CD4-positive, alpha-beta T cell treated with Interleukin-17A for 4 hours (primary cell): Measurements from ENCODE around the gene CDY2A.
"Not testable (repeated sequence)": the region's sequence is repeated elsewhere in the genome, so short reads cannot be mapped to it uniquely, and the experiment has no call there.

ENCODE experiments used
- DNase-seq: peaks from one replicate; pipeline ENCODE4 v3.0.0-alpha.2; 2020; ENCODE audit warnings: mixed read lengths

CDY2A gene, protein sequence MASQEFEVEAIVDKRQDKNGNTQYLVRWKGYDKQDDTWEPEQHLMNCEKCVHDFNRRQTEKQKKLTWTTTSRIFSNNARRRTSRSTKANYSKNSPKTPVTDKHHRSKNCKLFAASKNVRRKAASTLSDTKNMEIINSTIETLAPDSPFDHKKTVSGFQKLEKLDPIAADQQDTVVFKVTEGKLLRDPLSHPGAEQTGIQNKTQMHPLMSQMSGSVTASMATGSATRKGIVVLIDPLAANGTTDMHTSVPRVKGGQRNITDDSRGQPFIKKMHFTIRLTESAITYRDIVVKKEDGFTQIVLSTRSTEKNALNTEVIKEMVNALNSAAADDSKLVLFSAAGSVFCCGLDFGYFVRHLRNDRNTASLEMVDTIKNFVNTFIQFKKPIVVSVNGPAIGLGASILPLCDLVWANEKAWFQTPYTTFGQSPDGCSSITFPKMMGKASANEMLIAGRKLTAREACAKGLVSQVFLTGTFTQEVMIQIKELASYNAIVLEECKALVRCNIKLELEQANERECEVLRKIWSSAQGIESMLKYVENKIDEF

DNA sequence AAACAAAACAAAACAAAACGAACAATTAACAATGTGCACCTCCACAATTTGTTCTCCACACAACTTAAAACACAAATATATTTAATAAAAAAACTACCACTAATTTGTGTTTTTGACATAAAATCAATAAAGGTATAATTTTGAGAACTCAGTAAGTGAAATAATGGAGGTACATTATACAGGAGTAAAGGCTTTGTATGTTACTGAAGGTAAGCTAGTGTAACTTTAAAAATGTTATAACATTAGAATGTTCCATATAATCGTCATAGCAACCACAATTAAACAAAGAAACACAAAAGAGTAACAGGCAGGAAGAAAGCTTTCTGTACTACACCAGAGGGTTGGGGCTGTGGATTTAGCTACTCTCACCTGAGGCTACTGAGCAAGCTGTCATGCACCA is at the start of gene CDY2A:
Gene CDY2A (plus strand): TSS at position 301 of the 400 bp plus-strand sequence. CDS start 328 bp downstream, outside the sequence.
- DNase-seq = not testable (repeated sequence)

DNA sequence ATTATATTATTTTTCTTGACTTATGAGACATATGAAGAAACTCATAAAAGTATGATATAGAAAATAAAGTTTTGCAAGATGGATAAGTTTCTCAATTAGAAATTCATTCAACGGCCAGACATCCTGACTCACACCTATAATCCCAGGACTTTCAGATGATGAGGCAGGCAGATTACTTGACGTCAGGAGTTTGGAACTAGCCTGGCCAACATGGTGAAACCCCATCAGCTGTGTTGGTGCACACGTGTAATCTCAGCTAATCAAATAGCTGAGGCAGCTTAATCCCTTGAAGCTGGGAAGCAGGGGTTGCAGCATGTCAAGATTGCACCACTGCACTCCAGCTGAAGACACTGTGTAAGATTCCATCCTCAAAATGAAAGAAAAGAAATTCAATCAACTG is 28.0 kb upstream of the CDY2A start:
- not testable (repeated sequence) for DNase-seq

DNA sequence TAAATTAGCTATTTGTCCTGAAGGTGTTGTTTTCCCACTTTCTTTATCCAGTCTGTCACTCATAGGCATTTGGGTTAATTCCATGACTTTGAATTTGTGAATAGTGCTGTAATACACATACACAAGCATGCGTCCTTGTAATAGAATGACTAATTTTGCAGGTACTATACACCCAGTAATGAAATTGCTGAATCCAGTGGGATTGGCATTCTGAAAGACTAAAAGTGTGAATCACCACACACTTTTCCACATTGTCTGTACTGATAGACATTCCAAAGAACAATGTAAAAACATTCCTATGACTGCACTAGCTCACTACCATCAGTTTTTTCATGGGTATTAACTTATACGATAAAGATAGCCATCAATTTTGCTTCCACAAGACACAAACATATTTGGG is 27.3 kb upstream of the CDY2A start:
- not testable (repeated sequence) for DNase-seq

DNA sequence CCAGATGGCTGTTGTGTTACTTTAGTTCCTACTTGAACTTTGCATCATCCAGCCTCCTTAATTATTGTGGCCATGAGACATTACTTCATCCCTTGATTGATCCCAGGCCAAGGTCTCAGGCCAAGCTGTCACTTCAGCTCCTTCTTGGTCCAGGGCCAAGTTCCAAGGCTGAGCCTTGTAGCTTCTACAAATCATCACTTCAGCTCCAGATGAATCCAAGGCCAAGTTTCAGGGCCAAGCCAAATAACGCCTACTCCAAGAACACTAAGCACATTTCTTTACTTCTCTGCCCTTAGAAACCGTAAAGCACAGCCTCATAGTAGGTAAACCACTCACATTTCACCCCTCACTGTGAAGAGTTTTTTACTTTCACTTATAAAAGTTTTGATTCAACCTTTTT is 1.7 kb upstream of the CDY2A start:
- not testable (repeated sequence) for DNase-seq

DNA sequence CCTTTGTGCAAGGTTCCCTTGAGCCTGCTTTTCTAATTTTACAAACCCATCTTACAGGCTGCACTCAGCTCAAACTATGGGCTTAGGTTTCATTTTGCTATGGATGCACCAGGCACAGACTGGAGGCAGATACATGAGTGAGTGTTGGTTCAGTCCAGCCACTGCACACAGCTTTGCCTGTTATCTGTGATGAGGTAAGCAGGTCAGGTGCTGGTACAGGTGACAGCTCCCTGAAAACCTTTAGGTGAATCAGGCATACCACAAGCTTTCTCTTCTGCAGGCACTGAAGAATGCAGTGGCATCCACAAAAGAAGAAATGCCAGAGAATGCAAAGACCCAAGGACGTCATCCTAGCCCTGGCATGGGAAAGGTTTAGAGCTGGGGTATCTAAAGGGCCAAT is 3.3 kb downstream of the CDY2A start:
- not testable (repeated sequence) for DNase-seq

DNA sequence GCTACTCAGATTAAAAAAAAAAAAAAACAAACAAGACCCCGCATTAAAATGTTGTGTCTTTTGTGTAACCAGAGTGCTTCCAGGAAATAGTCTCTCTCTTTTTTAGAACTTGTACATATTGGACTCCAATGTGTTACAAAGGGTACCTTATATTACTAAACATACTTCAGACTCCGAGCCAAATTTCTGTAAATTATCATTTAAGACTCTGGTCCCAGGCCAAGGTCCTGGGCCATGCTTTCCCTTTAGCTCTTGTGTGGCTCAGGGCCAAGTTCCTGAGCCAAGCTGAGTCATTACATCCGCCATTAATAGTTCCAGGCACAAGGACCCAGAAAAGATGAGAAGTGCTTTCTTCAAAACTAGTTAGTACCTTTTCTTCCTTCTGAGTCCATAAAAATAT is 4.6 kb downstream of the CDY2A start:
- not testable (repeated sequence) for DNase-seq

DNA sequence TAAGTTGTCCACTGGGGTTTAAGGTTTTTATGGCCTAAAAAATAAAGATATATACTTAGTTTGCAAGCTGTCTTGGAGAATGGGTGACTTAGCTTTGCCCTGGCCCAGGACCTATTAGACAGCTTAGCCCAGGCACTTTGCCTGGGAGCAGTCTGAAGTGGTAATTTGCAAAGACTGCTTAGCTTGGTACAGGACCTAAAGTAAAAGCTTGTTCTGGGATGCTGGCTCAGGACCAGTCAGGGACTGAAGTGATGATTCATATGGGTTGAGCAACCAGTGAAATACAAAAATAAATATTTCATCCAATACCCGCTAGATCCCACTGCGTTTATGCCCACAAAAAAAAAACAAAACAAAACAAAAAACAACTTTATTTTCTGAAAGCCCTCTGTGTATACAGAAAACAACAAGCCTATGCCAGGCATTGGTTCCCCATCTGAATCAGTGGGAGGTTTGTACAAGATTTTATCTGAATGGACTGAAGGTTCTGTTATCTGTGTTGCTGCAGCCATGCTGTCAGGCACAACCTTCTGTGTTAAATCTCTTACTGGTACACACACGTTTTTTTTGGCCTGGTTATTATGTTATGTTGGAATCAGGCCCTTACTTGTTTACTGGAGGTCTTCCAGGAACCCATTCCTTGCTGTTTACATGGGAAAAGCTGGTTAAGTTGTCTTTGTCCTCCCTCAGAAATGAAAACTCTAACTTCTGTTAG is 8.7 kb downstream of the CDY2A start:
- DNase-seq = not testable (repeated sequence)

DNA sequence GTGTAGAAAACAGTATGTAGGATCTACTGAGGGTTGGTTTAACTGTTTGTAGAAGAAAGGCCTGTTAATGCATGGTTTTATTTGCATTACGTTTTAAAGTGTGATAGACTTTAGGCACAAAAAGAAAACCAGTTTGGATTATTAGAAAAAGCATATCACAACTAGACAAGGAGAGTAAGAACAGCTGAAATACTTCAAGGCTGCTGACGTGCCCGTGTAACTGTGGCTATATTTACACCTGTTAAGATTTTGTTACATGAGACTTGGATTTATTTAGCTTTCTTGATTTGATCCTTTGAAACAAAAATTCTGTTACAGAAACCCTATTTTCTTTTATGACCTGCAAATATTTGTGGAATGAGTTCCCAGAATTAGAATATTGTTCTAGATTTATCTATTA is 9.3 kb downstream of the CDY2A start:
- DNase-seq = not testable (repeated sequence)

DNA sequence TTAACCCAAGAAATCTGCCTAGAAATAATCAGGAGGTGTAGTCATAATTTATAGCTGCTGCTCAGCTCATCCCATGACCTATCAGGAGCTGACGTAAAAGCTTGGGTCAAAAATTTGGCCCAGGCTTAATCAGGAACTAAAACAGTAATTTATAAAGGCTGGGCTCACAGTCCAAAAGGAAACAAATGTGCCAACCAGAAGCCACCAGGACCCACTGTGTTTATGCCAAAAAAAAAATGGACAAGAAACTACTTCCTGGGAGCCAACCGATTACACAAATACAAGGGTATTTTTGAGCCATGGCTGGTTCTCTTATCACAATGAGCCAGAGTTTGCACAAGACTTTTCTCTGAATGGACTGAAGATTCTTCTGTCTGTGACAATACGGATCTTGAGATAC is 19.4 kb downstream of the CDY2A start:
- not testable (repeated sequence) for DNase-seq

DNA sequence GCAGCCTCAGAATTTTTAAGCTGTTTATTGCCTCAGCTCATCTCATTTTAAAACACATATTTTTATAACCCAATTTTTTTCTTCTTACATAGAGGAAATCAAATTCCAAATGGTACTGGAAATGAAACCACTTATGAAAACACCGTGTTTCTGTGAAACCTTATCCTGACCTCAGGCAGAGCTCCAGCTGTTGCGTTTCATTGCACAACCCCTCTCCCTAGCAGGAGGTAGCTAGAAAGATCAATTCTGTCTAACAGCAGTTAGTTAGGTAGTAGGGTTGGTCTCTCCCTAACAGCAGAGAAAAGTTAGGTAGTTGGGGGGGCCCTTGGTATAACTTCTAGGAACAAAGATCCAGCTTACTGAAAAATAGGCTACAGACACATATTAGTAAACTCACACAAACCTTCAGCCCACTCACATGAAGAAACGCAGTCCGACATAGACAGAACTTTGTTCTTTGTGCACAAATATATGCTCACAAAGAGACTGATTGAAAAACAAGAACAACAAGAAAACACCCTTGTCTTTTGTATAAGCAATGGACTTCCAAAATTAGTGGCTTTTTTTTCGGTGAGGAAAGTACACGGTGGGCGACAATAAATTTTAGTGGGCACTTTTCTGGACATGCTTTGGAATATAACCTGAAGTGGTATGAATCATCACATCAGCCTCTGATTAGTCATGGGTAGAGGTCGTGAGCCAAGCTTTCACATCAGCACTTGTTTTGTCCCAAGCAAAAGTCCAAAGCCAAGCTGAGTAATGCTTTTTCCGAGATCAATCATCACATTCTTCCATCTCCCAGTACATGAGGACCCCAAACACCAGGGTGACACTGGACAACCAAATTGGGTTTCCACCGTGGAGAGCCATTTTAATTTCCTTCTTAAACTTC is 22.8 kb downstream of the CDY2A start:
- DNase-seq = not testable (repeated sequence)

DNA sequence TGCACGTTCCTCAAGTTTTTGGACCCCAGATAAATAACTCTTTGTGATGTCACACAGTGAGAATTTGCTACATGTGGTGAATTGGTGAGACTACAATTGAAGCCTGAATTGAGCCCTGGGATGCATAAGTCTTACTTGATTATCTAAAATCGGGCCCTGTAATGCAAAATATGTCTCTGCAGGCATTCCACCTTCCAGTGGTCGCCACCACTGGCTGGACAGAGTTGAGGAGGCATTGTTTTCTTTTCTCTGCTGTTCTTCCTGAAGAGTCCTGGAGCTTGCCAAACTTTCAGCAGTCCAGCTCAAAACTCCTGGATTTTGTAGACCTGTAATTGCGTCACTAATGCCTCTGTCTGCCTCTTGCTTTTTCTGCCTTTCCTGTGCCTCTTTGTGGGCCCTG is 23.5 kb downstream of the CDY2A start:
- DNase-seq = not testable (repeated sequence)

DNA sequence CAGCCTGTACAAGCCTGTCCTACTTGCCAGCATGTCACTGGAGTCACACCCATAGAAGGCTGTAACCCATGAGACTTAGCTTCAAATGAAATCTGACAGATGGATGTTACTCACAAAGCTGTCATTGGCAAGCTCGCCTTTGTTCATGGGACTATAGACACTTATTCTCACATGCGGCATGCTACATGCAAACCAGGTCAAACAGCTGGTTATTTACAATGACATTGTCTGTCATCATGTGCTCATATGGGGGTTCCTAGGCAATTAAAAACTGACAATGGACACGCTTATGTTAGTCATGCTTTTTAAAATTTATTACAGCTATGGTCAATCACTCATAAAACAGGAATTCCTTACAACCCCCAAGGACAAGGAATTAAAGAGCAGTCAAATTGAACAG is 30.9 kb downstream of the CDY2A start:
- DNase-seq = not testable (repeated sequence)

DNA sequence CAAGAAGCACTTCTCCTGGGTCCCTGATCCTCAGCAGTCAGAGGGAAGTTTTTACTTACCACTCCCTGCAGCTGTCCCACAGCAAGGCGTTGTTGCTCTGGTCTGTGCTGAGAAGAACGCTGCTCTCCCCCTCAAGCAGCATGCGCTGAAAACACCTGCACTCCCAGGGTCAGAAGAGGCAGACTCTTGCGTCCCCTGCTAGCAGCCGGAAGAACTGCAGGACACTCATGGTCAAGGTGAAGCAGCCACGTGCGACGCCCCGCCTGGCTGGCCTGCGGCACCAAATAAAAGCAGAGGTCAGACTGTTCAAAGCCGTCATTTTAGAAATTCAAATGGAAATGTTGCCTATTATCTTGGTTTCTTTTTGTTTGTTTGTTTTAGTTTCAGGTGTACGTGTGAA is 47.9 kb downstream of the CDY2A start:
- not testable (repeated sequence) for DNase-seq
